VCaP (cell line): ENCODE data around the gene RAB3GAP1.

Source experiments
- H3K27ac ChIP-seq: fragments of 450-650 bp; 2 replicates; pipeline ENCODE4 v1.5.1; 2017
- CTCF ChIP-seq: fragments of 450-650 bp; conservative IDR thresholded peaks from 2 replicates; pipeline ENCODE4 v1.5.1; 2017; ENCODE audit warnings: mild to moderate bottlenecking, moderate library complexity

Gene RAB3GAP1

DNA sequence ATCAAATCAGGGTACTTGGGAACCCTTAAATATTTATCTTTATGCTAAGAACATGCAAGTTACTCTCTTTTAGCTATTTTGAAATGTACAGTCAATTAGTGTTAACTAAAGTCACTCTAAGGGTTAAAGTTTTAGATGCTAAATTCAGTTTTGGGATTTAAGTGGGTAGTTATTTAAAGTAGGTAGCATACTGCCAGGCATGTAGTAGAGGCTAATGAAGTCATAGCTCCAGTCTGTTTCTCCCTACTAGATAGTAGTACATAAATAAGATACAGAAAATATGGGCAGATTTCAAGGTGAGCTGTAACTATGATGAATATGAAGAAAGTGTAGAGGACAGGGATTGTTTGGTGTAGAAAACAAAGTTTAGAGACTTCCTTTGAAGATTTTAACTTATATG lies 7.5 kb downstream of the RAB3GAP1 start:
- TF ChIP-seq CTCF = no peak
- no peak overlapping the region for H3K27ac ChIP-seq

GRCh38 chr2:135063210-135063609 lies 11.1 kb downstream of the RAB3GAP1 start:
- no peak overlapping the region for H3K27ac ChIP-seq
- TF ChIP-seq CTCF = no peak

DNA sequence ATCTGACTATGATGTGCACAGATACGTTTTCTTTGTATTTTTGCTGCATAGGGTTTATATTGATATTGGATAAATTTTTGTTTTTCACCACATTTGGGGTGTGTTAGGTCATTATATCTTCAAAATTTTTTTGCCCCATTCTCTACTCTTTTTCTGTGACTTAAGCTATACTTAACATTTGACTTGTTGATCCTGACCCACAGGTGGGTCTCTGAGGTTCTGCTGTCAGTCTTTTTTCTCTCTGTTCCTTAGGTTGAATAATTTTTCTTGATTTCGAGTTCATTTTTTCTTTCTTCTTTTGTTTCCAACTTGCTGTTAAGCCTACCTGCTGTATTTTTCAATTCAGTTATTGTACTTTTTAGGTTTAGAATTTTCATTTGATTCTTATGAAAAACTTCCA lies 12.1 kb downstream of the RAB3GAP1 start:
- no peak overlapping the region for H3K27ac ChIP-seq
- no peak for TF ChIP-seq CTCF

DNA sequence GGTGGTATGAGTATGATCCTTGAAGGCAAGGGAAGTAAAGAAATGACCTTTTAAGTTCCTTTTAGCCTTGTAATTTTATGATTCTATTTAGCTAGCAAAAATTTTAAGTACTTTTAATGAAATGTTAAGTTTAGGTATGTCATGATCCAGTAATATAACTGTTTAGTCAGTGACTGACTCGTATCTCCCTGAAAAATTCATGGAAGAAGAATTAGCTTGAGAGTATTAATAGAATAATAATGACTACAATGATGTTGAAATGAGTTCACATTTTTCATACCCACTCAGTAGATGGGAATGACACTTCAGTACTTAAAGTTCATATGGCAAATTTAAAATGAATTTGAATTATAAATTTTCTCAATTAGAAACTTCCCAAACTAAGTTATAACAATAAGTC lies 14.6 kb downstream of the RAB3GAP1 start:
- no peak overlapping the region for H3K27ac ChIP-seq
- no peak for TF ChIP-seq CTCF

- H3K27ac ChIP-seq = no peak overlapping the region
- no peak for TF ChIP-seq CTCF
Measured at GRCh38 chr2:135072125-135072997, 20.3 kb downstream of the RAB3GAP1 start.

DNA sequence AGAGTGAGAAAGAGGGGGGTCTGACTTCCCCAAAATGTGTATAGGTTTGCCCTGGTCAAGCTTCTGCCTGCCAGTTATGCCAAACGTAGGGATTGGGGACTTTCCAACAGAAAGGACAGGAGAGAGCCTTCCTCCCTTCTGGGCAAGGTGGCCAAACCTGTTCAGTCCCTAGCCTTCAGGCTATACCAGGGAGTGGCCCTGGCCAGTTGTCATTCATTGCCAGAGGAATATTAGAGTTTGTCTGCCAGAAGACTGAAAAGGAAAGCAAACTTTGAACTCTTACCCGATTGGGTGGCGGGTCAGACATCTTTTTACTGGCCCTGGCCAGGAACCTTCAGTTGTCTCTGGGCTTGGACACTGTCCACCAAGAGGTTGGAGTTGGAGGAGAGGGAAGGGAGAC lies 22.1 kb downstream of the RAB3GAP1 start:
- H3K27ac ChIP-seq = no peak overlapping the region
- TF ChIP-seq CTCF = no peak

DNA sequence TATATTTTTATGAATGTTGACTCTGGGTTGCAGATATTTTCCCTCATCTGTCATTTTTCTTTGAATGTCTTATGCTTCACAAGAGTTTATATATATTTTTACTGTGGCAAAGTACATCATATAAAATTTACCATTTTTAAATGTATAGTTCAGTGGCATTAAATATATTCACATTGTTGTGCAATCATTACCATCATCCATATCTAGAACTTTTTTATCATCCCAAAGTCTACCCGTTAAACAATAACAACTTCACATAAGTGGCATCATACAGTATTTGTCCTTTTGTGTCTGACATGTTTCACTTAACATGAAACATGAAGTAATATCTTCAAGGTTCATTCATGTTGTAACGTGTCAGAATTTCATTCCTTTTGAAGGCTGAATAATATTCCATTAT lies 24.5 kb downstream of the RAB3GAP1 start:
- no peak for TF ChIP-seq CTCF
- no peak overlapping the region for H3K27ac ChIP-seq
